Activated CD4-positive, alpha-beta T cell treated with anti-CD3 and anti-CD28 coated beads for 24 hours (primary cell): ENCODE measurements around the gene CLEC18A.
A peak's percentile ranks its signal among the peaks of the same experiment; 100 is the strongest.
"Not testable (repeated sequence)": the region's sequence is repeated elsewhere in the genome, so short reads cannot be mapped to it uniquely, and the experiment has no call there.

Source experiments
- DNase-seq, 2 donors: peaks; one replicate each; pipeline ENCODE4 v3.0.0-alpha.2; 2020; ENCODE audit warnings: low read depth in 2 of 2

The CLEC18A gene

GRCh38 chr16:69930117-69930776, 20.9 kb upstream of the CLEC18A start:
- DNase-seq = peak; percentile 13 to 32

- DNase-seq = no peak
Observed at GRCh38 chr16:69931631-69932030, 19.5 kb upstream of the CLEC18A start.

GRCh38 chr16:69932228-69932627, 18.9 kb upstream of the CLEC18A start:
- no peak for DNase-seq

GRCh38 chr16:69932691-69933392, 18.3 kb upstream of the CLEC18A start:
- no peak for DNase-seq

- no peak for DNase-seq
Observed at GRCh38 chr16:69934044-69934443, 17.1 kb upstream of the CLEC18A start.

- no peak for DNase-seq
Observed at GRCh38 chr16:69934751-69935150, 16.4 kb upstream of the CLEC18A start.

GRCh38 chr16:69935278-69935711, 15.8 kb upstream of the CLEC18A start:
- no peak for DNase-seq

GRCh38 chr16:69935740-69936139, 15.4 kb upstream of the CLEC18A start:
- no peak for DNase-seq

GRCh38 chr16:69936252-69936651, 14.9 kb upstream of the CLEC18A start:
- no peak for DNase-seq

GRCh38 chr16:69936751-69937211, 14.4 kb upstream of the CLEC18A start:
- DNase-seq = no peak

- no peak for DNase-seq
Observed at GRCh38 chr16:69937465-69937951, 13.6 kb upstream of the CLEC18A start.

- no peak for DNase-seq
Observed at GRCh38 chr16:69938981-69939820, 11.9 kb upstream of the CLEC18A start.

GRCh38 chr16:69939821-69940585, 11.1 kb upstream of the CLEC18A start:
- no peak for DNase-seq

GRCh38 chr16:69940676-69941075, 10.5 kb upstream of the CLEC18A start:
- no peak for DNase-seq

- no peak for DNase-seq
Observed at GRCh38 chr16:69941251-69942098, 9.7 kb upstream of the CLEC18A start.

- no peak for DNase-seq
Observed at GRCh38 chr16:69942099-69942491, 9.0 kb upstream of the CLEC18A start.

- no peak for DNase-seq
Observed at GRCh38 chr16:69942627-69943170, 8.4 kb upstream of the CLEC18A start.

GRCh38 chr16:69943241-69944036, 7.7 kb upstream of the CLEC18A start:
- DNase-seq = not testable (repeated sequence)

GRCh38 chr16:69950411-69950810, 723 bp upstream of the CLEC18A start:
- not testable (repeated sequence) for DNase-seq
